ENCODE data around the gene TNFRSF9. TPM values are rescaled to one million over a fixed set of nuclear protein-coding genes. Genes with fewer than 3 reads are reported as not detected.

The TNFRSF9 gene
- total RNA-seq, 4 donors from 2014 or later, result 0.29 TPM; not detected in 3

GRCh38 chr1:7893529-7894180 is 47.0 kb downstream of the TNFRSF9 start:
- DNase-seq (ENCODE audit: low spot score in 2 of 2), result peak in 1 of 2 donors; percentile 31
- H3K4me3 ChIP-seq (ENCODE audit: low read depth, poor library complexity, severe bottlenecking), result no peak overlapping the region
- intact Hi-C loops (cut with DNase I; ENCODE audit: low total_unique reads), result no loop called here
- TF ChIP-seq CTCF (IDR thresholded peaks at IDR 0.05) (no peak), POLR2A (IDR thresholded peaks at IDR 0.05) (no peak)
- WGBS, 2 donors, result 71 to 77% methylated on average over 13 of the region's 13 CpGs

DNA sequence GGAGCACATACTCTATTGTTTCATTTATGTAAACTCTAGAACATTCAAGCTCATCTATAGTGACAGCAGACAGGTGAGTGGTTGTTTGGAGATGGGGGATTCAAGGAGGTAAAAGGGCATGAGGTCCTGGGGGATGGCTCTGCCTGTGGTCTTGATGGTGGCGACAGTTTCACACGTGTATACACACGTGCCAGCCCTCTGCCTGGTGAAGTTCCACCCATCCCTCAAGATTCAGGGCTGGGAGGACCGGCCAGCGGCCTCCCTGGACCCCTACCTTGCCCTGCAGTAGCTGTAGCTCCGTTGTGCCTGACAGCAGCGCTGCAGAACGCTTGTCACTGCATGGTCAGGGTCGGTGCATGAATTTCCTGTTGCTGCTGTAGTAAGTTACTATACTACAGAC is 48.8 kb downstream of the TNFRSF9 start:
- H3K4me3 ChIP-seq (ENCODE audit: low read depth, poor library complexity, severe bottlenecking), result no peak overlapping the region
- peak in 1 of 2 donors; percentile 21 for DNase-seq (ENCODE audit: low spot score in 2 of 2)
- TF ChIP-seq CTCF (IDR thresholded peaks at IDR 0.05), result no peak
- no peak for TF ChIP-seq POLR2A (IDR thresholded peaks at IDR 0.05)
- WGBS, 2 donors, result 68 to 70% methylated on average over 9 of the region's 9 CpGs
- intact Hi-C loops (cut with DNase I; ENCODE audit: low total_unique reads), result no loop called here

GRCh38 chr1:7890853-7891252 is 49.8 kb downstream of the TNFRSF9 start:
- no peak for TF ChIP-seq POLR2A (IDR thresholded peaks at IDR 0.05)
- no peak for TF ChIP-seq CTCF (IDR thresholded peaks at IDR 0.05)
- WGBS, 2 donors, result 97 to 98% methylated on average over 2 of the region's 2 CpGs
- intact Hi-C loops (cut with DNase I; ENCODE audit: low total_unique reads), result no loop called here

GRCh38 chr1:7888248-7889081 is 52.2 kb downstream of the TNFRSF9 start:
- intact Hi-C loops (cut with DNase I; ENCODE audit: low total_unique reads), result no loop called here
- H3K4me3 ChIP-seq (ENCODE audit: low read depth, poor library complexity, severe bottlenecking), result no peak overlapping the region
- peak in 1 of 2 donors; percentile 32 for DNase-seq (ENCODE audit: low spot score in 2 of 2)
- WGBS, 2 donors, result 78 to 83% methylated on average over 9 of the region's 9 CpGs
- TF ChIP-seq POLR2A (IDR thresholded peaks at IDR 0.05), result no peak
- no peak for TF ChIP-seq CTCF (IDR thresholded peaks at IDR 0.05)

More at GRCh38 chr1:7890853-7891252, 49.8 kb downstream of the TNFRSF9 start:
- peak in 1 of 2 donors; percentile 6 for DNase-seq (ENCODE audit: low spot score in 2 of 2)
- no peak overlapping the region for H3K4me3 ChIP-seq (ENCODE audit: low read depth, poor library complexity, severe bottlenecking)

DNA sequence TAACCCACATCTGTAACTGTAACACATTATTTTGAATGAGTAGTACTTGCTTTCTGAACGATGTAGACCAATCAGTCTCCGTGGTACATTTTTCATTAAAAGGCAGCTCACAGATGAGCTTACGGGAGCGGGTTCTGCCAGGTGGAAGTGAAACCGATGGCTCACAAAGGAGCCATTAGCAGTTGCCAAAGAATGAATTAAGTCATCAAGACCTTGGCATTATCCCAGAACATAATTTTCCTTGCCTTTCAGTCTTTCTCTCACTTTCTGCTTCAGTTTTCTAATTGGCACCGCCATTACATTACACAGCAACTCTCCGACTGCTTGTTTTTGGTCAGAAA is 54.3 kb downstream of the TNFRSF9 start:
- intact Hi-C loops (cut with DNase I; ENCODE audit: low total_unique reads), result no loop called here
- 19 to 23% methylated on average over 7 of the region's 7 CpGs for WGBS, 2 donors
- no peak for TF ChIP-seq POLR2A (IDR thresholded peaks at IDR 0.05)
- DNase-seq (ENCODE audit: low spot score in 2 of 2), result peak in 1 of 2 donors; percentile 29
- H3K4me3 ChIP-seq (ENCODE audit: low read depth, poor library complexity, severe bottlenecking), result no peak overlapping the region
